Ascending aorta (tissue), 2 donors: ENCODE data around the gene MICB. TPM values are rescaled to one million over a fixed set of nuclear protein-coding genes. Genes with fewer than 3 reads are reported as not detected.
A peak's percentile ranks its signal among the peaks of the same experiment; 100 is the strongest.

ENCODE experiments used
- DNase-seq, 2 donors: peaks; one replicate each; pipeline ENCODE4 v3.0.0-alpha.2; 2019; ENCODE audit warnings: low spot score in 2 of 2
- H3K27ac ChIP-seq, 2 donors: fragments of 200-600 bp; sonication (generic); one replicate each; pipeline ENCODE4 v1.5.1; 2016 to 2017; ENCODE audit warnings: mild to moderate bottlenecking in 1 of 2
- H3K27me3 ChIP-seq: fragments of 200-600 bp; sonication (generic); one replicate; pipeline ENCODE4 v1.5.1; 2017
- H3K36me3 ChIP-seq, 2 donors: fragments of 200-600 bp; sonication (generic); one replicate each; pipeline ENCODE4 v1.5.1; 2016
- H3K4me1 ChIP-seq, 2 donors: fragments of 200-600 bp; sonication (generic); one replicate each; pipeline ENCODE4 v1.5.1; 2016 to 2017; ENCODE audit warnings: mild to moderate bottlenecking in 1 of 2
- H3K4me3 ChIP-seq, 2 donors: fragments of 200-600 bp; sonication (generic); one replicate each; pipeline ENCODE4 v1.5.1; 2016 to 2017; ENCODE audit warnings: mild to moderate bottlenecking in 1 of 2
- H3K9me3 ChIP-seq, 2 donors: fragments of 200-600 bp; sonication (generic); one replicate each; pipeline ENCODE4 v1.5.1; 2016
- CTCF ChIP-seq, 3 experiments: fragments of 200-600 bp in 2 of 3; fragments of 450-650 bp in 1 of 3; sonication (generic) in 2 of 3; IDR thresholded peaks; one replicate each; pipeline ENCODE4 v1.5.1; 2016 to 2019; ENCODE audit warnings: antibody characterized with exemption in 3 of 3, mild to moderate bottlenecking in 1 of 3, moderate library complexity in 1 of 3
- intact Hi-C: fragments of 100-400 bp; cut with DNase I; formaldehyde crosslinking; loops from one replicate; pipeline ENCODE4 v1.15.1; 2023
- total RNA-seq: library from RNA; depleted of rRNA; stranded (reverse); fragments of >200 nt; gene quantifications from one replicate; pipeline ENCODE4 v1.1.0, GENCODE V29; 2016

The MICB gene
- total RNA-seq, 1 donor from 2014 or later = 0.11 TPM

GRCh38 chr6:31466466-31466865 is 31.5 kb upstream of the MICB start:
- TF ChIP-seq CTCF (IDR thresholded peaks at IDR 0.05) = no peak
- DNase-seq = peak in 1 of 2 donors; percentile 51

GRCh38 chr6:31467151-31467550 is 30.8 kb upstream of the MICB start:
- Histone ChIP-seq H3K27me3 (no peaks in the 10 kb centered on the region), H3K4me3 (no peak overlapping the region), H3K9me3 (no peaks in the 10 kb centered on the region), H3K27ac (no peak overlapping the region), H3K4me1 (peaks cover 0 to 4% of the 10 kb centered on the region in 2 donors), H3K36me3 (no peaks in the 10 kb centered on the region)
- TF ChIP-seq CTCF (IDR thresholded peaks at IDR 0.05) = no peak
- DNase-seq = peak in 1 of 2 donors; percentile 13
- intact Hi-C loops = no loop called here

More at GRCh38 chr6:31466466-31466865, 31.5 kb upstream of the MICB start:
- Histone ChIP-seq H3K27ac (no peak overlapping the region), H3K4me1 (peaks cover 0 to 4% of the 10 kb centered on the region in 2 donors), H3K9me3 (no peaks in the 10 kb centered on the region), H3K4me3 (no peak overlapping the region), H3K36me3 (no peaks in the 10 kb centered on the region), H3K27me3 (no peaks in the 10 kb centered on the region)
- intact Hi-C loops = no loop called here

- intact Hi-C loops = no loop called here
Observed at GRCh38 chr6:31468311-31468710, 29.6 kb upstream of the MICB start.

GRCh38 chr6:31470801-31471200 is 27.1 kb upstream of the MICB start:
- DNase-seq = peak in 1 of 2 donors; percentile 2
- intact Hi-C loops = no loop called here
- Histone ChIP-seq H3K9me3 (no peaks in the 10 kb centered on the region), H3K4me3 (no peak overlapping the region), H3K36me3 (no peaks in the 10 kb centered on the region), H3K4me1 (peaks cover 0 to 2% of the 10 kb centered on the region in 2 donors), H3K27me3 (no peaks in the 10 kb centered on the region), H3K27ac (no peak overlapping the region)
- TF ChIP-seq CTCF (IDR thresholded peaks at IDR 0.05) = no peak

More at GRCh38 chr6:31468311-31468710, 29.6 kb upstream of the MICB start:
- DNase-seq = peak in 1 of 2 donors; percentile 2
- Histone ChIP-seq H3K4me3 (no peak overlapping the region), H3K27ac (no peak overlapping the region), H3K27me3 (no peaks in the 10 kb centered on the region), H3K9me3 (no peaks in the 10 kb centered on the region), H3K4me1 (no peaks in the 10 kb centered on the region), H3K36me3 (no peaks in the 10 kb centered on the region)
- TF ChIP-seq CTCF (IDR thresholded peaks at IDR 0.05) = no peak

GRCh38 chr6:31471711-31472110 is 26.2 kb upstream of the MICB start:
- TF ChIP-seq CTCF (IDR thresholded peaks at IDR 0.05) = no peak
- Histone ChIP-seq H3K36me3 (no peaks in the 10 kb centered on the region), H3K4me3 (no peak overlapping the region), H3K9me3 (no peaks in the 10 kb centered on the region), H3K27ac (no peak overlapping the region), H3K27me3 (no peaks in the 10 kb centered on the region), H3K4me1 (peaks cover 0 to 2% of the 10 kb centered on the region in 2 donors)
- intact Hi-C loops = no loop called here
- peak in 1 of 2 donors; percentile 13 for DNase-seq

- intact Hi-C loops = no loop called here
- Histone ChIP-seq H3K4me3 (no peak overlapping the region), H3K9me3 (no peaks in the 10 kb centered on the region), H3K36me3 (no peaks in the 10 kb centered on the region), H3K27me3 (no peaks in the 10 kb centered on the region), H3K27ac (no peak overlapping the region), H3K4me1 (peaks cover 0 to 2% of the 10 kb centered on the region in 2 donors)
- DNase-seq = peak in 1 of 2 donors; percentile 35
- no peak for TF ChIP-seq CTCF (IDR thresholded peaks at IDR 0.05)
Observed at GRCh38 chr6:31472259-31472658, 25.7 kb upstream of the MICB start.
